H1 (cell line): ENCODE measurements around the gene NCOA6. TPM values are rescaled to one million over a fixed set of nuclear protein-coding genes. Genes with fewer than 3 reads are reported as not detected.

Experiments
- CTCF ChIA-PET: fragments of 300-600 bp; sonication (Branson Sonifier 250); formaldehyde crosslinking; loops from one replicate; lab custom pipeline; 2021; ENCODE audit not compliant: partially characterized antibody; lab: Charles Lee
- POLR2A ChIA-PET: fragments of 300-600 bp; sonication (Branson Sonifier 250); formaldehyde crosslinking; loops from one replicate; lab custom pipeline; 2021; ENCODE audit warnings: inconsistent platforms; ENCODE audit not compliant: partially characterized antibody; lab: Charles Lee
- DNase-seq, 2 experiments: peaks; one replicate each; pipeline versions ENCODE4 v3.0.0 to v3.0.0-alpha.2; 2010 to 2022; ENCODE audit warnings: low spot score in 2 of 2, low read depth in 1 of 2, mixed read lengths in 1 of 2
- FAIRE-seq: peaks from 2 replicates; lab custom pipeline; 2011; peaks lifted over from hg19 to GRCh38; lab: Jason Lieb, UNC
- H2AFZ ChIP-seq: 2 replicates; pipeline ENCODE4 v1.8.1; 2012; ENCODE audit warnings: low read length, inconsistent platforms
- H2AK5ac ChIP-seq: 2 replicates; pipeline ENCODE4 v1.6.1; 2013; ENCODE audit warnings: low read depth, low read length
- H2BK120ac ChIP-seq: replicated peaks from 2 replicates; pipeline ENCODE3; 2013; ENCODE audit warnings: low read depth, low read length, inconsistent platforms
- H2BK12ac ChIP-seq: 2 replicates; pipeline ENCODE4 v1.6.1; 2013; ENCODE audit warnings: low read depth, low read length
- H2BK15ac ChIP-seq: 2 replicates; pipeline ENCODE4 v1.6.1; 2013; ENCODE audit warnings: low read length
- H2BK20ac ChIP-seq: 2 replicates; pipeline ENCODE4 v1.6.1; 2013; ENCODE audit warnings: low read length
- H2BK5ac ChIP-seq: 2 replicates; pipeline ENCODE4 v1.6.1; 2013; ENCODE audit warnings: low read depth, low read length
- H3K14ac ChIP-seq: 2 replicates; pipeline ENCODE4 v1.6.1; 2013; ENCODE audit warnings: inconsistent platforms; ENCODE audit not compliant: insufficient read length
- H3K18ac ChIP-seq: 2 replicates; pipeline ENCODE4 v1.6.1; 2013; ENCODE audit warnings: low read length; ENCODE audit errors: extremely low read depth
- H3K23ac ChIP-seq: 2 replicates; pipeline ENCODE4 v1.6.1; 2013; ENCODE audit warnings: inconsistent platforms; ENCODE audit not compliant: insufficient read length
- H3K23me2 ChIP-seq: 2 replicates; pipeline ENCODE4 v1.6.1; 2013; ENCODE audit warnings: low read depth, low read length
- H3K27ac ChIP-seq: 2 replicates; pipeline ENCODE4 v1.6.1; 2011; ENCODE audit warnings: low read depth, low read length, inconsistent platforms
- H3K27me3 ChIP-seq, 4 experiments: replicated peaks in 1 of 4; 1 replicate in 1 of 4; 2 replicates in 3 of 4; pipeline versions ENCODE4 v1.6.1 to v1.8.1; 2011 to 2013; ENCODE audit warnings: low read length in 3 of 4, mild to moderate bottlenecking in 3 of 4, inconsistent platforms in 2 of 4, mixed read lengths in 2 of 4, moderate library complexity in 1 of 4; ENCODE audit not compliant: control insufficient read depth in 3 of 4, insufficient read depth in 3 of 4; ENCODE audit errors: extremely low read depth in 1 of 4
- H3K36me3 ChIP-seq, 4 experiments: 2 replicates each; pipeline versions ENCODE4 v1.6.1 to v1.8.1; 2011 to 2013; ENCODE audit warnings: mild to moderate bottlenecking in 4 of 4, low read length in 3 of 4, moderate library complexity in 2 of 4, control low read depth in 1 of 4, inconsistent platforms in 1 of 4; ENCODE audit not compliant: insufficient read depth in 4 of 4, control insufficient read depth in 2 of 4
- H3K4ac ChIP-seq: replicated peaks from 2 replicates; pipeline ENCODE3; 2013; ENCODE audit warnings: low read length, low read depth, mixed read lengths, inconsistent platforms; ENCODE audit not compliant: insufficient read length
- H3K4me1 ChIP-seq, 4 experiments: replicated peaks in 1 of 4; 1 replicate in 1 of 4; 2 replicates in 3 of 4; pipeline versions ENCODE4 v1.6.1 to v1.8.1; 2011 to 2013; ENCODE audit warnings: low read length in 3 of 4, inconsistent platforms in 2 of 4, mixed read lengths in 1 of 4; ENCODE audit not compliant: insufficient read depth in 4 of 4, control insufficient read depth in 3 of 4
- H3K4me2 ChIP-seq, 2 experiments: 2 replicates each; pipeline versions ENCODE4 v1.6.1 to v1.8.1; 2011 to 2013; ENCODE audit warnings: low read depth in 2 of 2, low read length in 2 of 2, control low read depth in 1 of 2, inconsistent platforms in 1 of 2, mild to moderate bottlenecking in 1 of 2; ENCODE audit not compliant: insufficient read depth in 1 of 2
- H3K4me3 ChIP-seq, 4 experiments: fragments of 200-600, 300-600 bp in 1 of 4; sonication (generic), shearing (Covaris generic), sonication (Bioruptor Twin) in 1 of 4; 2 replicates each; pipeline versions ENCODE4 v1.5.1 to v1.8.1; 2011 to 2016; ENCODE audit warnings: low read length in 4 of 4, low read depth in 3 of 4, control low read depth in 2 of 4, inconsistent platforms in 2 of 4, mild to moderate bottlenecking in 2 of 4, mixed read lengths in 1 of 4, moderate library complexity in 1 of 4; ENCODE audit not compliant: insufficient read depth in 2 of 4; ENCODE audit errors: extremely low read depth in 1 of 4
- H3K56ac ChIP-seq: replicated peaks from 2 replicates; pipeline ENCODE3; 2013; ENCODE audit warnings: low read depth, mild to moderate bottlenecking, mixed read lengths, low read length, inconsistent platforms; ENCODE audit not compliant: insufficient read length
- H3K79me1 ChIP-seq: 2 replicates; pipeline ENCODE4 v1.6.1; 2013; ENCODE audit warnings: low read depth, low read length, control low read depth
- H3K79me2 ChIP-seq, 2 experiments: 2 replicates each; pipeline versions ENCODE4 v1.6.1 to v1.8.1; 2012 to 2013; ENCODE audit warnings: low read length in 2 of 2, mild to moderate bottlenecking in 2 of 2, inconsistent platforms in 1 of 2; ENCODE audit not compliant: insufficient read depth in 2 of 2, control insufficient read depth in 1 of 2
- H3K9ac ChIP-seq, 4 experiments: replicated peaks in 1 of 4; 1 replicate in 1 of 4; 2 replicates in 3 of 4; pipeline versions ENCODE4 v1.6.1 to v1.8.1; 2011 to 2013; ENCODE audit warnings: low read depth in 3 of 4, low read length in 3 of 4, control low read depth in 2 of 4, mild to moderate bottlenecking in 2 of 4, moderate library complexity in 2 of 4, inconsistent platforms in 1 of 4; ENCODE audit errors: extremely low read depth in 1 of 4
- H3K9me3 ChIP-seq, 2 experiments: 2 replicates each; pipeline versions ENCODE4 v1.6.1 to v1.8.1; 2012 to 2013; ENCODE audit warnings: mild to moderate bottlenecking in 2 of 2, moderate library complexity in 2 of 2, control low read depth in 1 of 2, inconsistent platforms in 1 of 2, low read depth in 1 of 2, low read length in 1 of 2, mixed read lengths in 1 of 2; ENCODE audit not compliant: insufficient read depth in 2 of 2
- H4K20me1 ChIP-seq, 2 experiments: replicated peaks in 1 of 2; 2 replicates each; pipeline versions ENCODE3 to v1.8.1; 2011 to 2013; ENCODE audit warnings: inconsistent platforms in 2 of 2, low read length in 2 of 2, mild to moderate bottlenecking in 1 of 2; ENCODE audit not compliant: insufficient read depth in 2 of 2, control insufficient read depth in 1 of 2
- H4K5ac ChIP-seq: 2 replicates; pipeline ENCODE4 v1.6.1; 2013; ENCODE audit warnings: low read length, low read depth, mixed read lengths, inconsistent platforms; ENCODE audit not compliant: insufficient read length
- H4K8ac ChIP-seq: 2 replicates; pipeline ENCODE4 v1.8.0; 2013; ENCODE audit warnings: mild to moderate bottlenecking, moderate library complexity, low read length, inconsistent platforms; ENCODE audit not compliant: insufficient read depth; ENCODE audit errors: extremely low read depth
- H4K91ac ChIP-seq: replicated peaks from 2 replicates; pipeline ENCODE3; 2013; ENCODE audit warnings: low read length, mixed read lengths, inconsistent platforms; ENCODE audit not compliant: insufficient read length
- ATF2 ChIP-seq: IDR thresholded peaks from 2 replicates; pipeline ENCODE4 v1.6.1; 2012; ENCODE audit warnings: low read length, inconsistent platforms
- BACH1 ChIP-seq: IDR thresholded peaks from 2 replicates; pipeline ENCODE4 v1.6.1; 2012; ENCODE audit warnings: low read length, improper control_type of control experiment
- CREB1 ChIP-seq: IDR thresholded peaks from 2 replicates; pipeline ENCODE4 v1.6.1; 2012; ENCODE audit warnings: inconsistent platforms
- EZH2 ChIP-seq: fragments of 200-600 bp; sonication (generic); IDR thresholded peaks from 2 replicates; pipeline ENCODE4 v1.7.1; 2012; ENCODE audit warnings: low read depth, mild to moderate bottlenecking, moderate library complexity, low read length, inconsistent platforms; ENCODE audit not compliant: severe bottlenecking
- GTF2F1 ChIP-seq: IDR thresholded peaks from 2 replicates; pipeline ENCODE4 v1.6.1; 2012; ENCODE audit warnings: low read depth, low read length, improper control_type of control experiment, borderline replicate concordance
- HDAC2 ChIP-seq, 2 experiments: fragments of 300-600 bp in 1 of 2; sonication (generic) in 1 of 2; IDR thresholded peaks; 2 replicates each; pipeline ENCODE4 v1.6.1; 2011 to 2012; ENCODE audit warnings: low read depth in 2 of 2, low read length in 2 of 2, mild to moderate bottlenecking in 2 of 2, moderate library complexity in 2 of 2, borderline replicate concordance in 1 of 2, inconsistent platforms in 1 of 2
- KDM1A ChIP-seq: fragments of 200-600, 300-600 bp; sonication (generic); IDR thresholded peaks from 2 replicates; pipeline ENCODE4 v1.7.1; 2016; ENCODE audit warnings: mild to moderate bottlenecking, low read length, borderline replicate concordance
- KDM4A ChIP-seq: IDR thresholded peaks from one replicate; pipeline ENCODE4 v1.7.1; 2012; ENCODE audit warnings: low read depth, mild to moderate bottlenecking, moderate library complexity, low read length, inconsistent platforms; ENCODE audit not compliant: severe bottlenecking
- MAFK ChIP-seq: IDR thresholded peaks from 2 replicates; pipeline ENCODE4 v1.6.1; 2012; ENCODE audit warnings: low read depth, mild to moderate bottlenecking, improper control_type of control experiment, low read length
- MAX ChIP-seq: IDR thresholded peaks from 2 replicates; pipeline ENCODE4 v1.6.1; 2012; ENCODE audit warnings: inconsistent platforms
- RFX5 ChIP-seq: IDR thresholded peaks from 2 replicates; pipeline ENCODE4 v1.6.1; 2011; ENCODE audit warnings: low read depth, low read length, improper control_type of control experiment, borderline replicate concordance
- SRF ChIP-seq: IDR thresholded peaks from 2 replicates; pipeline ENCODE4 v1.6.1; 2011; ENCODE audit warnings: mild to moderate bottlenecking, low read depth, low read length, moderate library complexity
- TAF1 ChIP-seq: IDR thresholded peaks from 2 replicates; pipeline ENCODE4 v1.6.1; 2011; ENCODE audit warnings: mild to moderate bottlenecking, low read depth, low read length
- WGBS, 2 experiments: shearing (Covaris generic) in 1 of 2; methylation state at CpG; one replicate each; pipeline versions ENCODE4 v1.1.6 to v1.1.7; 2013 to 2015; ENCODE audit warnings: low lambda C conversion rate in 2 of 2, mixed read lengths in 2 of 2, inconsistent platforms in 1 of 2, low coverage in 1 of 2, missing lambda C conversion rate in 1 of 2; ENCODE audit not compliant: insufficient replicate concordance in 2 of 2, insufficient coverage in 1 of 2, insufficient read length in 1 of 2; ENCODE audit errors: extremely low coverage in 1 of 2, missing lambda C conversion rate in 1 of 2; 5-methylcytosine and 5-hydroxymethylcytosine counted together
- polyA plus RNA-seq, 7 experiments: library from polyadenylated mRNA; depleted of rRNA in 3 of 7; stranded (reverse) in 5 of 7; unstranded in 2 of 7; fragments of >200 nt in 5 of 7; fragments of 200-250 nt in 2 of 7; gene quantifications; 1 replicate in 5 of 7; 2 replicates in 1 of 7; 4 replicates in 1 of 7; pipeline versions ENCODE4 v1.2.1 to v1.2.3, GENCODE V29; 2011 to 2013; ENCODE audit warnings: missing spikeins in 2 of 7, mixed read lengths in 2 of 7
- total RNA-seq: library from RNA; stranded (reverse); fragmentation: NEBNext Ultra II Directional; extraction: Animal tissue kit (Norgen Biotek cat#: 25700); gene quantifications from 2 replicates; pipeline ENCODE4 v1.2.1, GENCODE V29; 2021

Gene NCOA6
- total and polyA plus RNA-seq, 2 of the 8 experiments (the other 6 are each of a cell fraction or from before 2014, with no cell fraction given), result 9.0 to 9.5 TPM

GRCh38 chr20:34716921-34717229, 108.6 kb downstream of the NCOA6 start:
- no peak overlapping the region for H3K18ac ChIP-seq
- WGBS, 2 experiments, result 87% methylated on average over 2 of the region's 2 CpGs; no CpG with 5 or more reads in 1 of the 2 experiments
- ChIA-PET CTCF (interaction anchor here (0.7 to 0.8 kb wide), 2 partner anchors 35 to 53 kb away, joined by 4 to 5 read pairs; no protein-coding TSS in a partner anchor), POLR2A (no interaction called here)
- H2BK5ac ChIP-seq, result no peak overlapping the region
- no peak overlapping the region for H4K91ac ChIP-seq
- peaks cover 0 to 4% of the 10 kb centered on the region in 2 experiments for H4K20me1 ChIP-seq
- H3K56ac ChIP-seq, result no peak overlapping the region
- H3K23ac ChIP-seq, result no peak overlapping the region
- H3K79me1 ChIP-seq, result no peaks in the 10 kb centered on the region
- H2BK20ac ChIP-seq, result no peak overlapping the region
- no peak overlapping the region for H2BK120ac ChIP-seq
- H3K9ac ChIP-seq, result no peak overlapping the region
- DNase-seq, result no peak
- no peak overlapping the region for H2BK12ac ChIP-seq
- H3K27me3 ChIP-seq, result peaks cover 0 to 3% (median 1%) of the 10 kb centered on the region in 4 experiments; a peak in 1 of 7 replicates
- H3K4me3 ChIP-seq, result no peak overlapping the region
- H3K27ac ChIP-seq, result no peak overlapping the region
- H3K14ac ChIP-seq, result no peak overlapping the region
- H4K5ac ChIP-seq, result no peak overlapping the region
- no peak overlapping the region for H3K4me2 ChIP-seq
- FAIRE-seq, result no peak
- H2AFZ ChIP-seq, result no peak overlapping the region
- H3K79me2 ChIP-seq, result no peaks in the 10 kb centered on the region
- H2AK5ac ChIP-seq, result no peak overlapping the region
- no peaks in the 10 kb centered on the region for H3K4me1 ChIP-seq
- H3K4ac ChIP-seq, result no peak overlapping the region
- H3K36me3 ChIP-seq, result no peaks in the 10 kb centered on the region
- no peak overlapping the region for H2BK15ac ChIP-seq
- H4K8ac ChIP-seq, result no peak overlapping the region
- H3K9me3 ChIP-seq, result no peaks in the 10 kb centered on the region
- no peaks in the 10 kb centered on the region for H3K23me2 ChIP-seq
- TF ChIP-seq CREB1 (no peak), TAF1 (no peak), RFX5 (no peak), BACH1 (no peak), ATF2 (no peak), MAFK (no peak), KDM4A (no peak), MAX (no peak), HDAC2 (IDR thresholded peaks at IDR 0.05; ENCODE audit: borderline replicate concordance in 1 of 2, low read depth in 2 of 2, low read length in 2 of 2) (no peak), SRF (no peak), GTF2F1 (no peak), EZH2 (no peak), KDM1A (no peak)
